Umbilical cord (tissue), 2 donors: ENCODE results near the gene ABCC2. TPM values are rescaled to one million over a fixed set of nuclear protein-coding genes. Genes with fewer than 3 reads are reported as not detected.
"Not testable (repeated sequence)": the region's sequence is repeated elsewhere in the genome, so short reads cannot be mapped to it uniquely, and the experiment has no call there.

ENCODE experiments used
- DNase-seq: peaks from one replicate; pipeline ENCODE4 v3.0.0-alpha.2; 2015; ENCODE audit warnings: low spot score
- total RNA-seq: library from RNA; depleted of rRNA; stranded (reverse); fragments of >200 nt; gene quantifications from one replicate; pipeline ENCODE4 v1.2.3, GENCODE V29; 2014; ENCODE audit warnings: low replicate concordance; ENCODE audit not compliant: insufficient read depth

The ABCC2 gene
- total RNA-seq, 1 donor from 2014 or later, result 0.72 TPM

- no peak for DNase-seq
These were observed 69.4 kb downstream of the ABCC2 start for GRCh38 chr10:99851825-99852224.

DNA sequence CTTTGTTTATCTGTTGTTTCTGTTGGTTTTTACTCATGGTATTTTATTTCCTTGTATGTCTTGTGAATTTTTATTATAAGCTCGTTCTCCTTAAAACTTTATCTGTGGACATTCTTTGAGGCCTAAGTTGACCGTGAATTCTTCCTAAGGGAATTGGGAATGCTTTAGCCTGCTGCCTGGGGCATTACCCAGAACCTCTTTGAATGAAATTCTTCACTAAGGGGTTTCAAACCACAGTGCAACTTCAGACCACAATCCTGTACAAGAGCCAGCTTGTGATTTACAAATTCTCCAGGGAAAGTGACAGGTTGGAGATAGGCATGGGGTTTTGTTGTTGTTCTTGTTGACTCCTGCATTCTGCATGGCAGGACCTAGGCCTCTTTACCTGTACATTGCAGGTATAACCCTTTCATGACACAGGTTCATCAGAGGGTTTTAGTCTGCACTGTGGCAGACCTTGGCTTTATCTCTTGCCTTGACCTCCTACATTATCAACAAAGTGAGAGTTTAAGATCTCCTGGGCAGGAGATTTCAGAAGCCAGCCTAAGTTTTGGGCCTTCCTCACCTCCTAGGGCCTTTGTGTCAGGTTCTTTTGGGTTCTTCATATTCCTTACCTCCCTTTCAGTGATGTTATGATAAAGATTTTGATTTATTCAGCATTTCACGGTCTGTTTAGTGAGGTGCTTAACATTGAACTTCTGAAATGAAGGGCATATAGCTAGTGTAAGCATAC, 70.2 kb downstream of the ABCC2 start:
- no peak for DNase-seq

- DNase-seq, result no peak
These were observed 71.2 kb downstream of the ABCC2 start for GRCh38 chr10:99853655-99854054.

DNA sequence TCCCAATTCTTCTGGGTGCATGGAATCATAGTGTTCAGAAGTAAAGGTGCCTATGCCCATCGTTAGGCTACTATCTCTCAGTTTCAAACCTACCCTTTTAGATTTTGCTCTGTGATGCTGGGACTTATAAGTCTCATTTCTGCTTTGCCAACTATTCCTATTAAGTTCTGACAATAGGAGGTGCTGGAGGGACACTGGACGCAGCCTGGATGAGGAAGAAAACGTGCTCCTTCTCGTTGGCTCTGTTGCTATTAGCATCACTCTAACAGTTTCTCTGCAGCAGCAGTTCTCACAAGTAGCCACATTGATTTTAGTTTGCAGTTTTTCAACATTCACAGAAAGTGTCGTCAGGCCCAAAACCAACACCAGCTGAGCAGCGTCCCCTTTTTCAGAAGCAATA, 72.4 kb downstream of the ABCC2 start:
- peak; percentile 86 for DNase-seq

DNA sequence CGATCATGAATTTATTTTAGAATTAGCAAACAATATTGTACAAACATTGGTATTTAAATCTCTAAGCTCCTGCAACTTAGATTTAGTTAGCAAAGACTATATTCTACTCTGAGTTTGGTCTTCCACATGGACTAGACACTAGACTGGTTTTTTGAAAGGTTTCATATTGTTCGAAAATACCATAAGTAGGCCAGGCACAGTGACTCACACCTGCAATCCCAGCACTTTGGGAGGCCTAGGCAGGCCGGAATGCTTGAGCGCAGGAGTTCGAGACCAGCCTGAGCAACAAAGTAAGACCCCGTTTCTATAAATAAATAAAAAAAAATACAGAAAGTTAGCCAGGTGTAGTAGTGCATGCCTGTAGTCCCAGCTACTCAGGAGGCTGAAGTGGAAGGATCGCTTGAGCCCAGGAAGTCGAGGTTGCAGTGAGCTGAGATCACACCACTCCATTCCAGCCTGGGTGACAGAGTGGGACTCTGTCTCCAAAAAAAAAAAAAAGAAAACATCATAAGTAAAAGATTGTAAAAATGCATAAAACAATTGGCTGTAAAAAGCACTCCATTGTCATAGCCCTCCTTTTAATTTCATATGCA, 73.1 kb downstream of the ABCC2 start:
- DNase-seq, result no peak

DNA sequence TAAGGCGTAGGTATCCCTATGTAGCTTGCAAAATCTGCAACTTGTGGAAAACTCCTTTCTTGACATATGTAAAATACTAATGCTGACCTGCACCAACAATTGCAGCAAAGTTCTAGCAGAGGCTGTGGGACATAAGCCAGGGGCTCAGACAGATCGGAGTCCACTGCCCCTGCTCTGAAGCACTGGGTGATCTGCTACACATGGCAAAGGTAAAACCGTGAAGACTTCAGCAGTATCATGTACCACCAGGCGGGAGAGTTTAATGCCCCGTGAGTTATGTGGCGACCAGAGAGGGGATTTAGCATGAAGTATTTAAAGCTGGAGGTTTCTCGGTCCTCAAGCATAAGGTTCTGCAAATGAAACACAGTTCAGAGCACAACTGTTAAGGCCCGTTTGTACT, 76.4 kb downstream of the ABCC2 start:
- DNase-seq, result no peak

GRCh38 chr10:99859585-99859984, 77.1 kb downstream of the ABCC2 start:
- no peak for DNase-seq

DNA sequence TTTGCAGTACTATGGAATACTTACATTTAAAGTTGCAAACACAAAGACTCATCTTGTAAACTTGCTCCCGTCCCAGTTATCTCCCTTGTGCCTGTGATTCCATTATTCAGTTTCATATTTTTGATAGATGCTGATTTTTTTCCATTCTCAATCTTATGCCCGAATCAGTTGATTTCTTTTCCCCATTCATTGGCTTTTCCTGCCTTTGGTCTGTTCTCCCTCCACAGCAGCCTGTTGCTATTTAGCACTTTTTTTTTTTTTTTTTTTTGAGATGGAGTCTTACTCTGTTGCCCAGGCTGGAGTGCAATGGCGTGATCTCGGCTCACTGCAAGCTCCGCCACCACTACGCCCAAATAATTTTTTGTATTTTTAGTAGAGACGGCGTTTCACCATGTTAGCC, 78.0 kb downstream of the ABCC2 start:
- no peak for DNase-seq

DNA sequence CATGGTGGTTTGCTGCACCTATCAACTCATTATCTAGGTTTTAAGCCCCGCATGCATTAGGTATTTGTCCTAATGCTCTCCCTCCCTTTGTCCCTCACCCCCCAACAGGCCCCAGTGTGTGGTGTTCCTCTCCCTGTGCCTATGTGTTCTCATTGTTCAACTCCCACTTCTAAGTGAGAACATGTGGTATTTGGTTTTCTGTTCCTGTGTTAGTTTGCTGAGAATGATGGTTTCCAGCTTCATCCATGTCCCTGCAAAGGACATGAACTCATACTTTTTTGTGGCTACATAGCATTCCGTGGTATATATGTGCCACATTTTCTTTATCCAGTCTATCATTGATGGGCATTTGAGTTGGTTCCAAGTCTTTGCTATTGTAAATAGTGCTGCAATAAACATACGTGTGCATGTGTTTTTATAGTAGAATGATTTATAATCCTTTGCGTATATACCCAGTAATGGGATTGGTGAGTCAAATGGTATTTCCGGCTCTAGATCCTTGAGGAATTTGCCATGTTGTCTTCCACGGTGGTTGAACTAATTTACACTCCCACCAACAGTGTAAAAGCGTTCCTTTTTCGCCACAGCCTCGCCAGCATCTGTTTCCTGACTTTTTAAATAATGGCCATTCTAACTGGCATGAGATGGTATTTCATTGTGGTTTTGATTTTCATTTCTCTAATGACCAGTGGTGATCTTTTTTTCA, 81.2 kb downstream of the ABCC2 start:
- not testable (repeated sequence) for DNase-seq

DNA sequence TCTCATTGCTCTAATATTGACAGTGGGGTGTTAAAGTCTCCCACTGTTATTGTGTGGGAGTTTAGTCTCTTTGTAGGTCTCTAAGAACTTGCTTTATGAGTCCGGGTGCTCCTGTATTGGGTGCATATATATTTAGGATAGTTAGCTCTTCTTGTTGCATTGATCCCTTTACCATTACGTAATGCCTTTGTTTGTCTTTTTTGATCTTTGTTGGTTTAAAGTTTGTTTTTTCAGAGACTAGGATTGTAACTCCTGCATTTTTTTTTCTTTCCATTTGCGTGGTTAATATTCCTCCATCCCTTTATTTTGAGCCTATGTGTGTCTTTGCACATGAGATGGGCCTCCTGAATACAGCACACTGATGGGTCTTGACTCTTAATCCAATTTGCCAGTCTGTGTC, 84.8 kb downstream of the ABCC2 start:
- DNase-seq, result not testable (repeated sequence)

DNA sequence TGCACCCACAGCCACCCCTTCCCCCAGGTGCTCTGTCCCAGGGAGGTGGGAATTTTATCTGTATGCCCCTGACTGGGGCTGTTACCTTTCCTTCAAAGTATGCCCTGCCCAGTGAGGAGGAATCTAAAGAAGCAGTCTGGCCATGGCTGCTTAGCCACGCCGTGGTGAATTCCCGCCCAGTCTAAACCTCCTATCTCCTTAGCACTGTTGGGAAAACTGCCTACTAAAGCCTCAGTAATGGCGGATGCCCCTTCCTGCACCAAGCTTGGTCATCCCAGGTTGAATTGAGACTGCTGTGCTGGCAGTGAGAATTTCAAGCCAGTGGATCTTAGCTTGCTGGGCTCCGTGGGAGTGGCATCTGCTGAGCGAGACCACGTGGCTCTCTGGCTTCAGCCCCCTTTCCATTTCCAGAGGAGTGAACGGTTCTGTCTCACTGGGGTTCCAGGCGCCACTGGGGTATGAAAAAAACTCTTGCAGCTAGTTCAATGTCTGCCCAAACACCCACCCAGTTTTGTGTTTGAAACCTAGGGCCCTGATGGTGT, 87.2 kb downstream of the ABCC2 start:
- DNase-seq, result no peak

GRCh38 chr10:99870123-99870730, 87.8 kb downstream of the ABCC2 start:
- no peak for DNase-seq

DNA sequence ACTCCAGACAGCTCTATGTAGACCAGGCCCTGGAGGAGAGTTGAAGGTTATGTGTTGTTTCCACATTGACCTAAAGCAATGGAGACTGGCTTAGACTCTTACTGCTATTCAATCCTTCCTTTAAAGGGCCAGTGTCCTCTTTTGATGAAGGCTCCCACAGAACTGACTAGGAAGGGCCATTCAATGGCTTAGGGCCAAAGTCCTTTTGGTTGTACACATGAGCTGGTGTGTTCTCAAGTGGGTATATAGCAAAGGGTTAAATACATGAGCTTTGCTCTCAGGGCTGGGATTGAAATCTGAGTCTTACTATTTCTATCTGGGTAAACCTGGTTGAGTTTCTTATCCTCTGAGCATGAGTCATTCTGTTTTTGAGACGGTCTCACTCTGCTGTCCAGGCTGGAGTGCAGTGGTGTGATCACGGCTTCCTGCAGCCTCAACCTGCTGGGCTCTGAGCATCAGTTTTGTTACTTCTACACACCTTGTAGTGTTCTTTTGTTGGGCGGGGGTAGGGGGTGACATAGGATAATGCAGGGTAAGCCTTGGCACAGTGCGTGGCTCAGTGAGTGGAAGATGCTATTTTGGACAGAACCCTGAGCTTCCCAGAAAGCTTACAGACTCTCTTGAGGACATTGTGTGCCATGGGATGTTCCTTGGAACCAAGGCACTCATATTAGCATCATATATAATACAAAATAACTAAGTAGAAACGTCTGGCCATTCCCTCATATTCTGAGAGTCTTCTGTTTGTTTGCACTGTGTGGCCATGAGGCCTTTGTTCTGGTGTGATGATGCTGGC, 90.1 kb downstream of the ABCC2 start:
- no peak for DNase-seq

GRCh38 chr10:99873846-99874245, 91.4 kb downstream of the ABCC2 start:
- no peak for DNase-seq

DNA sequence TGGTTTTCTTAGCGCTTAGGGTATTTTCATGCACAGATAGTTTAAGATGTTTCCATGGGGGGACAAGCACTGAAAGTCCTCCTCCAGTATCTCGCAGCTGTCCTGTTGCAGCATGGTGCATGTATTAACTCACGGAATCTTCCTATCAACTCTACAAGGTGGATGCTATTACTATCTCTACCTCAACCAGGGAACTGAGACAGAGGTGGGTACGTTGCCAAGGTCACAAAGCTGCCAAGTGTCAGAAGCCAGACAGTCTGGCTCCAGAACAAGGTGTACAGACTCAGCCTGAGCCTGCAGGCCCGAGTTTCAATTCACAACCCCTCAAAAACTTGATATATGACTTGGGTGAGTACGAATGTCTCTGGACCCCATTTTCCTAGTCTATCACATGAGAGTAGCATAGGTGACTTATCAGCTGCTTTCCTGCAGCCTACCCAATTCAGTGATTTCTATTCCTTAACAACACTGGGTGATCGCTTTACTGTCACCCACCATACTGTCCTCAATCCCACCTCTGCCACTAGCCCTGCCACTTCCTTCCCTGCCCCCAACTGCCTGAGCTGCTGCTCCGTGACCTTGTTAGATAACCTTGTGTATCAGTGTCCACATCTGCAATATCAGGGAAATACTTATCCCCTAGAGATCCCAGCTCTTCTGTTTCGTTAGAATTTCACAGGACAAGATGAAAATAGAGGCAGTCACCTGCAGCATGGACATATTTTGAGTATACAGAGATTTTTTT, 92.1 kb downstream of the ABCC2 start:
- DNase-seq, result no peak

DNA sequence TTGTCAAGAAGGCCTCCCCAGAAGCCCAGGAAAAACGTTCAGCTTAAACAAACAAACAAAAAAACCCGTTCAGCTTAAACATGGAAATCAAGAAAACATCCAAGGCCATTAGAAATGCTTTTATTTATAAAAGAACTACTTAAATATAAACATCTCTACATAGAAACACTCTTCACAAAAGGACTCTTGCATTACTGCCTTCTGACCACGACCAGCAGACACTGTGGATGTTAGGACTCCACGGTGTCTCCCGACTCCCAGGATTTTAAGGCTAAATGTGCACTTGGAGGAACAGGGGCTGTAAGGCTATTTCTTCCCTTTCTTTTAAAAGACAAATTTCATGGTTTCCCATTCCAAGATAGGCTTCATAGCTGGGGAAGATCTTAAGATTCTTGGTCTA, 93.0 kb downstream of the ABCC2 start:
- DNase-seq, result no peak

DNA sequence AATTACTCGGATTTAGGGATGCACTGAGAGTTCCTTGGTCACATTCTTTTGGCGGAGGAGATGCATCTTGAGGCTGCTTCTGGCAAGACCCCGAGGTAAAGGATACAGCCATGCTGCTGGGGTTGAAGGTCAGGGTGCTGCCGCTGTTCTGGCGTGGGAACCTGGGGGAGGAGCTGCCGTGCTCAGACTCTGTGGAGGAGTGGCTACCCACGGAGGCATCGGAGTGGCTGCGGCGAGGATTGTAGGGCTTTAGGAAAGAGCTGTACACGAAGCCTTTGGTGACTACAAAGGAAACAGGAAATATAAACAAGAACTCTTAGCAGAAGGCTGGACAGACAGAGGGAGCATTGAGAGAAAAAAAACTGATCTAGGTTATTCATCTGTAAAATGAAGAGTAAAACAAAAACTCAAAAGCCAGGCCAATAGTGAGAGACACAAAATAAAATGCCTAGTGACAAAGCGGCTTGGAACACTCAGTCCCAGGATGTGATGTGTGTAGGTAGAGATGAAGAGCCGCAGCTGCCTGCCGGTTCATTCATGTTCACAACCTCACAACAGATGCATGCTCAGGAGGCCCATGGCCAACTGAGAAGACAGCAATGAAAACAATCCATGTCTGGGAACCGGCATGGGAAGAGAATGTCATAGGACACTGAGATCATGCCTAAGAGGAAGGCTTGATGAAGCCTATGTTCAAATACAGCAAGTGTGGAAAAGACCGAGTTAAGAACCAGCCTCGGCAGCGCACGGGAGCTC, 97.8 kb downstream of the ABCC2 start:
- no peak for DNase-seq

DNA sequence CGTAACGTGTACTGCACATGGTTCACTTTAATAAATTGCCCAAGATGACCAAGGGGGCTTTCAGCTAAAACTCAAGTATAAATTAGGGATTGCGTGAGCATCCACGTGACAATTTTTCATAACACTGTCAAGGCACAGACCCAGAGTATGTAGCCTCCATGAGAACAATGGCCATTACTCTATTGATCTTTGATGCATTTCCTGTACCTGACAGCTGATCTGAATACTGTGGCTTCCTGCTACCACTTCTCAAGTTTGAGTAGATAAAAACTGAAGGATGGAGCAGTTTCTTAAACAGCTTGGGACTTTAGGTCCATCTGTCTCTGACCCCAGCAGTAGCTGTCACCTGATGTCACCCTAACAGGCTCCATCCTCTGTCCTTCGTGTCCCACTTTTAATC, 98.9 kb downstream of the ABCC2 start:
- DNase-seq, result no peak

- DNase-seq, result no peak
These were observed 101.1 kb downstream of the ABCC2 start for GRCh38 chr10:99883523-99883922.

DNA sequence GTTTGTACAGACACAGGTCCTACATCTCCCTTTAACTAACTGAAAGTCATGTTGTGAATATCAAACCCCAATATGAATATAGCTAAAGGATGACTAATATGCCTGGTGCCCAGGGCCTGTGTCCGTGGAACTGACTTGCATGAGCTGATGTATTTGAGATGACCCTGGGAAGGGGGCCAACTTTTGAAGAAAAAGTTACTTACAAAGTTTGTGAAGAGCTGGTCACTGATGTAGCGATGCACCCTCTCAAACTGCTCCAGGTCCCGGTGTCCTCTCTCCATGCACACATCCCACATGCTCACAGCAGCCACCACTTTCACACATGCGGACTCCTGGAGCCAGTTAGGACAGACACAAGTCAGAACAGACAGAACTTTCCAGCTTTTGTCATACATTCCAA, 106.2 kb downstream of the ABCC2 start:
- peak; percentile 19 for DNase-seq
